Ammon's horn (tissue), 1 donor: ENCODE measurements around the gene NAALAD2.
"Not testable (repeated sequence)": the region's sequence is repeated elsewhere in the genome, so short reads cannot be mapped to it uniquely, and the experiment has no call there.

Experiments used
- DNase-seq: peaks from one replicate; pipeline ENCODE4 v3.0.0-alpha.2; 2016; ENCODE audit warnings: low spot score

The NAALAD2 gene

DNA sequence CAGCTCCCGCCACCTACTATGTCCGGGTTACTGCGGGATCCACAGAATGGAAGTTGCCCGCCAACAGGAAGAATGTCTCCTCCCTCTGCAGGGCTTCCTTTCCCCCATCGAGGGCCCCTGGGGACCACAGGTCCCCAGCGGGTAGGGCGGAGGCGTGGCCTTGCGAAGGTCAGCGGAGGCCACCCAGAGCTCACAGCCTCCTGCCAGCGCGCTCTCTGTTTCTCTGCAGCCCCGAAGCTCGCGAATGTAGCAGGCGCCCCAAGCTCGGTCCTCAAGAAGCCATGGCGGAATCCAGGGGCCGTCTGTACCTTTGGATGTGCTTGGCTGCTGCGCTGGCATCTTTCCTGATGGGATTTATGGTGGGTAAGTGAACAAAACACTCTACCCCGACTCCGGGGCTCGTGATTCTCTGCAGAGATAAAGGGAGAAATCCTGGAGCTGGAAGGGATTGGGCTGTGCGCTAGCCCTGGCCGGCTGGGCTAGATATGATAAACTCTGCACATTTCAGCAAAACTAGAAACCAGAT lies at the start of gene NAALAD2:
TSS of gene NAALAD2 (plus strand) at position 186 of the 526 bp plus-strand sequence. CDS start at position 282, 96 bp downstream.
- peak; percentile 67 for DNase-seq

- DNase-seq: not testable (repeated sequence)
Measured at GRCh38 chr11:90085650-90086049, 48.8 kb upstream of the NAALAD2 start, which contains the start of gene UBTFL1. UBTFL1 (plus strand) TSS chr11:90085950; CDS start chr11:90085950, 0 bp downstream.

GRCh38 chr11:90088731-90089130 lies 45.7 kb upstream of the NAALAD2 start:
- DNase-seq: not testable (repeated sequence)

DNA sequence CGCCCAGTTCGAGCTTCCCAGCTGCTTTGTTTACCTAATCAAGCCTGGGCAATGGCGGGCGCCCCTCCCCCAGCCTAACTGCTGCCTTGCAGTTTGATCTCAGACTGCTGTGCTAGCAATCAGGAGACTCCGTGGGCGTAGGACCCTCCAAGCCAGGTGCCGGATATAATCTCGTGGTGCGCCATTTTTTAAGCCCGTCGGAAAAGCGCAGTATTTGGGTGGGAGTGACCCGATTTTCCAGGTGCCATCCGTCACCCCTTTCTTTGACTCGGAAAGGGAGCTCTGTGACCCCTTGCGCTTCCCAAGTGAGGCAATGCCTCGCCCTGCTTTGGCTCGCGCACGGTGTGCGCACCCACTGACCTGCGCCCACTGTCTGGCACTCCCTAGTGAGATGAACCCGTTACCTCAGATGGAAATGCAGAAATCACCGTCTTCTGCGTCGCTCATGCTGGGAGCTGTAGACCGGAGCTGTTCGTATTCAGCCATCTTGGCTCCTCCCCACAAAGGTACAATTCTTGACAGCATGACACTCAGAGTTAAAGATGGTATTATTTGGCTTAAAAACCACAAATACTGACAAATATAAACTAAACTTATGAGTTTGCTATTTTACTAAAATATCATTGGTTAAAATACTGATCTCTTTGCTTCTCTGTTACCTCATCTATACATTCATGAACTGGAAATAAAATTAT lies 39.1 kb upstream of the NAALAD2 start:
- DNase-seq: not testable (repeated sequence)

- peak; percentile 62 for DNase-seq
Measured at GRCh38 chr11:90098261-90098660, 36.2 kb upstream of the NAALAD2 start.

- DNase-seq: no peak
Measured at GRCh38 chr11:90100431-90100830, 34.0 kb upstream of the NAALAD2 start.

DNA sequence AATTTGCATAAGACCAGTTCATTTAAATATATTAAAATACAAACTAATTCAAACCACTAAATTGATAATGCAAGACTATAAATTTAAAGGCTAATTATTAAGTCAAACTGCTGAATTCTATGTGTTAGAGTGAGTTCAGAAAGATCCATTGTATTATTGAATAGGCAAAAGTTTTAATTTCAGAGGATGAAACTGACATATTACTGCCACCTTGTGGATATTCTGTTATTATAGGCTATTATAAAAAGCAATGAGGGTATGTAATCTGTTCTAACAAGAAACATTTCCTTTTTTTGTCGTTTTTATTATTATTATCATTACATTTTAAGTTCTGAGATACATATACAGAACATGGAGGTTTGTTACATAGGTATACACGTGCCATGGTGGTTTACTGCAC lies 20.9 kb upstream of the NAALAD2 start:
- DNase-seq: no peak

- no peak for DNase-seq
Measured at GRCh38 chr11:90120191-90120590, 14.3 kb upstream of the NAALAD2 start.

DNA sequence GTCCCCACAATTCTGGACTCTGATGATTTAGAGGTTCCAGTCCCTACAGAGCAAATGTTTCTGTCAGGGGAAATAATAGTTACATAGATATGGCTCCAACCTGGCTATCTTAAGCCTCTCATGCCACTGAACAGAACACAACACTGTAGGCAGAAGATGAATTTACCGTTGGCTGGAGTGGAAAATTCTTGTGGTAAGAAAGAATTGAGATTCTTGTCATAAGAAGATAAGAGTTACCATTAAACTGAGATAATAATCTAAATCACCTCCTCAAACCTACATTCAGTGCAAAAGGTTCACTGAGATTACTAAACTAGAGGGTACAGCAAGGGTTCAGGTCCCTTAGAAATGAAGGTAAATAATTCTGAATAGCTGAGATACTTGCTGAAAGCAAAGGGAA lies 10.1 kb upstream of the NAALAD2 start:
- no peak for DNase-seq

DNA sequence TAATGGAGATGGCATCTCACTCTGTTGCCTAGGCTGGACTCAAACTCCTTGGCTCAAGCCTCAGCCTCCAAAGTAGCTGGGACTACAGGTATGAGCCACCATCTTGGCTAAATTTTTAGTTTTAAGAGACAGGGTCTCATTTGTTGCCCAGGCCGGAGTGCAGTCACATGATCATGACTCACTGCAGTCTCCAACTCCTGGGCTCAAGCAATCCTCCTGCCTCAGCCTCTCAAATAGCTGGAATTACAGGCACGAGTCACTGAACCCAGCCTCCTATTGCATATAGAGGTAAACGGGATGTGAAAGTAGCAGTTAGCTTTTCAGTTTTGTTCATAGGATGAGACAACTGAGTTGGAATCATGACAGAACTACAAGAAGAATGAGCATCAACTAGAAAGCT lies 9.5 kb upstream of the NAALAD2 start:
- DNase-seq: no peak

- no peak for DNase-seq
Measured at GRCh38 chr11:90133560-90134477, 644 bp upstream of the NAALAD2 start.

GRCh38 chr11:90135016-90135415 lies 553 bp downstream of the NAALAD2 start:
- DNase-seq: no peak

DNA sequence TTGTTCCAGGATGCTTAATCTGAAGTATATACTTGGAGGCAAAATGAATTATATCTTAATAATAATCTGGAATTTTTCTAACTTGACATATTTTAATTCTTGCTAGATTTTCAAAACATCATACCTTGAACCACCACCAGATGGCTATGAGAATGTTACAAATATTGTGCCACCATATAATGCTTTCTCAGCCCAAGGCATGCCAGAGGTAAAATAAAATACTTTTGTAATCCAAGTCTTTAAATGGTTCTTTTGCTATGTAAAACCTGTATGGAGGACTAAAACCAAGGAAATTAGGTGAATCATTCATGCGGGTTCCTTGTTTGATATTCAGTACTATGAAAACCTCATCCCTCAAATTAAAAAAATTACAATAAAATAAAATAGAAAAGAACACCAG lies 14.4 kb downstream of the NAALAD2 start:
- no peak for DNase-seq

GRCh38 chr11:90166982-90167573 lies 32.6 kb downstream of the NAALAD2 start:
- not testable (repeated sequence) for DNase-seq

- not testable (repeated sequence) for DNase-seq
Measured at GRCh38 chr11:90167704-90168103, 33.2 kb downstream of the NAALAD2 start.

- DNase-seq: no peak
Measured at GRCh38 chr11:90168571-90168970, 34.1 kb downstream of the NAALAD2 start.

GRCh38 chr11:90171359-90171758 lies 36.9 kb downstream of the NAALAD2 start:
- DNase-seq: no peak

DNA sequence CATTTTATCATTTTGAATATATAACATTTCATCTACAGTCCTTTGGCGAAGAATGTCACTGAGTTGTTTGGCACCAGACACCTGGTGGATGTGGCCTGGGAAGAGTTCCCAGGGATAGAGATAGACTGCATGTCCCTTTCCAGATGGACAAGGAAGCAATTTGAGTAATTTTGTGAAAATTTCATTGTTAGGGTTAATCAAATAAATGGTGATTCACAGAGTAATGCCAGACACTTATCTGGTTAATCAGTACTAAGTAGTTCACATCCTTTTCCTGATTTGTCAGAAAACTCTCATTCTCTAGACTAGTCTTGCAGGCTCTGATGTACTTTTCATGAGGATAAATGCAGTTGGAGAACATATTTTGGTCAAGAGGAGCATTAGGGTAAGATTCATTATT lies 41.6 kb downstream of the NAALAD2 start:
- no peak for DNase-seq

DNA sequence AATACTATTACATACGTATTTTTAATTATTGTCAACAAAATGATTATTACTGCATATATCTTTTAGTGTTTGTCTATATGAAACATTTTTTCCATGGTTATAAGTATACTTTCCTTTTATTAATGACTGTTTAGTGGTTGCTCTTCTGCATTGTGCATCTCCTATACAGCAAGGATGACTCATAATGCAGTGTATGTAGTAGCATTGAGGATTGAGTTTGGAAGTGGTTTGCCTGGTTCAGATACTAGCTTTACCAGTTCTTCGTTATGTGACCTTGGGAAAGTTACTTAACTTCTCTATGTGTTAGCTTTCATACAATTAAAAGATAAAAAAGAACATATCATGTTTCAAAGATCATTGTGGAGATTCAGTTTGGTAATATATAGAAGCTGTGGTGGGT lies 44.3 kb downstream of the NAALAD2 start:
- DNase-seq: no peak

DNA sequence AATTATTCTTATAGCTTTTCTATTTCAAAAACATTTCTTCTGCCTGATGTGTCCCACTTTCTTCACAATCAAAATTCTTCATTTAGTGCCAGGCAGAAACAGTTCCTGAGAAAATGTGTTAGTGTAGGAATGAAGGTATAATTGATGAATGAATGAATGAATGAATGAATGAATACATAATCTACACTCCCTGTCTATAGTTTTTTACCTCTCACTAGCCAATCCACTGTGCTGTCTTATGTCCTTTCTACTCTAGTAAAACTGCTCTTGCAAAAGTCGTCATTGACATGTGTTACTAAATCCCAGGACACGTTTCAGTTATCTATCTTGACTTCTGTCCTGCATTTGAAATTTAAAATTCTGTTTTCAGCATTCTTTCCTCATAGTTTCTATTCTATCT lies 45.5 kb downstream of the NAALAD2 start:
- DNase-seq: no peak

DNA sequence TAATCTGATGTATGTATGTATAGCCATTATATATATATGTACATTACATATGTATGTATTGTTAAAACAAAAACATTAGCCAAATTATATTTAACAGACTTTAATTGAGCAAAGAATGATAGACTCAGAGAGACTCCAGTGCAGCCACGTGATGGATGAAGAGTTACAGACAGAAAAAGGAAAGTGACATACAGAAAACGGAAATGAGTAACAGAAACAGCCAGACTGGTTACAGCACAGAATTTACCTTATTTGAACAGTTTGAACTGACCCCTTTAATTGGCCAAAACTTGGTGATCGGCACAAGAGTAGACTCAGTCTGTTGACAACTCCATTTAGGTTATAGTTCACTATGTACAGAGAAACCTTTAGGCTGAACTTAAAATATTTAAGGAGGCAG lies 53.4 kb downstream of the NAALAD2 start:
- no peak for DNase-seq

GRCh38 chr11:90189011-90189410 lies 54.5 kb downstream of the NAALAD2 start:
- DNase-seq: no peak
